ENCODE data around the gene CLRN3.

DNA sequence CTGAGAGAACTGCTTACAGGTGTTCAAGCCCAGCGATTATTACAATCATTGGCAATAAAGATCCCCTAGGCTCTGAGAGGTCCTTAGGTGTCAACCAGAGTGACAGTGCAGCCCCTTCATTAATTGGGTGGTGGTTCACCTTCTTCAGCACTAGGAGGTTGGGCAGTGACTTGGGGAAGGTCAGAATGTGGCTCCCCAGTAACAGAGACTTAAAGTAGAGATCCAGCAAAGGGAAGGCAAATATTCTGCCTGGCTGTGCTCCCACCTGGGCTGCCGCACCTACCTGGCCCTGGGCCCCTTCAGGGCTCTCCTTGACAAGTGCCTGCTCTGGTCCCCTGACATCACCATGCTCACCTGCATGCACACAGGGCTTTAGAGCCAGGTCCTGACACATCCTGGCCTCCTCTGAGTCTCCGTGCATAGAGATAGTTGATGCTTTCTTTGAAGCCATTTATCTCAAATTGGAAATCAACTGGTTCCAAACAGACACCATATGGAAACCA, 1.9 kb downstream of the CLRN3 start:
- TF ChIP-seq, protein P1, sequence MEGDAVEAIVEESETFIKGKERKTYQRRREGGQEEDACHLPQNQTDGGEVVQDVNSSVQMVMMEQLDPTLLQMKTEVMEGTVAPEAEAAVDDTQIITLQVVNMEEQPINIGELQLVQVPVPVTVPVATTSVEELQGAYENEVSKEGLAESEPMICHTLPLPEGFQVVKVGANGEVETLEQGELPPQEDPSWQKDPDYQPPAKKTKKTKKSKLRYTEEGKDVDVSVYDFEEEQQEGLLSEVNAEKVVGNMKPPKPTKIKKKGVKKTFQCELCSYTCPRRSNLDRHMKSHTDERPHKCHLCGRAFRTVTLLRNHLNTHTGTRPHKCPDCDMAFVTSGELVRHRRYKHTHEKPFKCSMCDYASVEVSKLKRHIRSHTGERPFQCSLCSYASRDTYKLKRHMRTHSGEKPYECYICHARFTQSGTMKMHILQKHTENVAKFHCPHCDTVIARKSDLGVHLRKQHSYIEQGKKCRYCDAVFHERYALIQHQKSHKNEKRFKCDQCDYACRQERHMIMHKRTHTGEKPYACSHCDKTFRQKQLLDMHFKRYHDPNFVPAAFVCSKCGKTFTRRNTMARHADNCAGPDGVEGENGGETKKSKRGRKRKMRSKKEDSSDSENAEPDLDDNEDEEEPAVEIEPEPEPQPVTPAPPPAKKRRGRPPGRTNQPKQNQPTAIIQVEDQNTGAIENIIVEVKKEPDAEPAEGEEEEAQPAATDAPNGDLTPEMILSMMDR (IDR thresholded peaks at IDR 0.05) = no peak
- no peak for TF ChIP-seq POLR2A (IDR thresholded peaks at IDR 0.05)
